GM12878 (cell line): ENCODE data around the gene CALY. TPM values are rescaled to one million over a fixed set of nuclear protein-coding genes. Genes with fewer than 3 reads are reported as not detected.

Experiments
- ATAC-seq: fragments of 200-7000 bp; cut with Tn5 transposase; 3 replicates; pipeline ENCODE4 v1.9.1; 2020; ENCODE audit warnings: mild to moderate bottlenecking, moderate library complexity
- BruUV-seq: library from RNA; stranded (reverse); fragments of 400-500 nt; replicated peaks from 2 replicates; lab custom pipeline; 2021; lab: Mats Ljungman, UMichigan
- CTCF ChIA-PET: fragments of 300-600 bp; sonication (Branson Sonifier 250); formaldehyde crosslinking; extraction: SDS; loops from one replicate; lab custom pipeline; 2021; ENCODE audit warnings: inconsistent platforms; lab: Yijun Ruan, JAX
- POLR2A ChIA-PET: fragments of 350-600 bp; formaldehyde crosslinking; extraction: SDS; loops from one replicate; lab custom pipeline; 2021; ENCODE audit warnings: inconsistent platforms; lab: Charles Lee
- RAD21 ChIA-PET: fragments of 300-600 bp; sonication (Branson Sonifier 250); formaldehyde crosslinking; loops from one replicate; lab custom pipeline; 2023; ENCODE audit warnings: antibody characterized with exemption; ENCODE audit not compliant: unreplicated experiment; lab: Charles Lee
- SMC1A ChIA-PET: fragments of 300-600 bp; sonication (Branson Sonifier 250); formaldehyde crosslinking; loops from one replicate; lab custom pipeline; 2023; ENCODE audit not compliant: unreplicated experiment, uncharacterized antibody; lab: Charles Lee
- DNase-seq: peaks from one replicate; pipeline ENCODE4 v3.0.0-alpha.2; 2011; ENCODE audit warnings: low read depth, low spot score
- FAIRE-seq: peaks from 3 replicates; lab custom pipeline; 2011; peaks lifted over from hg19 to GRCh38; lab: Jason Lieb, UNC
- H2AFZ ChIP-seq: 2 replicates; pipeline ENCODE4 v1.6.0; 2011; ENCODE audit warnings: low read depth, low read length, control low read depth; ENCODE audit not compliant: control insufficient read depth
- H3K27ac ChIP-seq: 2 replicates; pipeline ENCODE4 v1.5.1; 2011; ENCODE audit warnings: control low read depth; ENCODE audit not compliant: control insufficient read depth, insufficient read depth
- H3K27me3 ChIP-seq, 2 experiments: replicated peaks in 1 of 2; 2 replicates each; pipeline versions ENCODE4 v1.6.0 to v1.6.1; 2011; ENCODE audit warnings: low read length in 1 of 2; ENCODE audit not compliant: control insufficient read depth in 2 of 2, insufficient read depth in 2 of 2
- H3K36me3 ChIP-seq, 2 experiments: 2 replicates each; pipeline ENCODE4 v1.5.1; 2011; ENCODE audit warnings: low read length in 1 of 2; ENCODE audit not compliant: control insufficient read depth in 2 of 2, insufficient read depth in 2 of 2
- H3K4me1 ChIP-seq: 2 replicates; pipeline ENCODE4 v1.6.1; 2011; ENCODE audit warnings: mild to moderate bottlenecking, low read length, moderate library complexity, mixed read lengths; ENCODE audit not compliant: control insufficient read depth, insufficient read depth
- H3K4me2 ChIP-seq: 2 replicates; pipeline ENCODE4 v1.6.0; 2011; ENCODE audit warnings: control low read depth; ENCODE audit not compliant: control insufficient read depth, insufficient read depth
- H3K4me3 ChIP-seq: fragments of 200-600 bp; sonication (generic); 2 replicates; pipeline ENCODE4 v1.5.1; 2016
- H3K79me2 ChIP-seq: 2 replicates; pipeline ENCODE4 v1.6.0; 2011; ENCODE audit warnings: low read length; ENCODE audit not compliant: control insufficient read depth, insufficient read depth
- H3K9ac ChIP-seq: 2 replicates; pipeline ENCODE4 v1.8.0; 2011; ENCODE audit warnings: low read length, control low read depth, mixed read lengths; ENCODE audit not compliant: control insufficient read depth, insufficient read depth
- H3K9me3 ChIP-seq: replicated peaks from 3 replicates; pipeline ENCODE4 v1.5.1; 2011; ENCODE audit warnings: mild to moderate bottlenecking, low read length; ENCODE audit not compliant: control insufficient read depth, insufficient read depth
- H4K20me1 ChIP-seq: 2 replicates; pipeline ENCODE4 v1.6.0; 2011; ENCODE audit not compliant: control insufficient read depth, insufficient read depth
- ASH2L ChIP-seq: fragments of 300-600, 200-600 bp; sonication (generic); IDR thresholded peaks from 2 replicates; pipeline ENCODE4 v1.6.1; 2017; ENCODE audit warnings: low read depth, mild to moderate bottlenecking, borderline replicate concordance
- CBX3 ChIP-seq: fragments of 200-600 bp; sonication (generic); IDR thresholded peaks from 2 replicates; pipeline ENCODE4 v1.6.1; 2016; ENCODE audit warnings: low read depth, borderline replicate concordance
- DPF2 ChIP-seq: fragments of 450-650 bp; IDR thresholded peaks from 2 replicates; pipeline ENCODE4 v1.6.1; 2017; ENCODE audit warnings: mild to moderate bottlenecking
- HDAC2 ChIP-seq: fragments of 200-600 bp; sonication (generic); IDR thresholded peaks from 2 replicates; pipeline ENCODE4 v1.6.1; 2017
- IKZF2 ChIP-seq, 2 experiments: fragments of 450-650 bp; IDR thresholded peaks; 2 replicates each; pipeline ENCODE4 v1.6.1; 2017; ENCODE audit warnings: mild to moderate bottlenecking in 2 of 2, moderate library complexity in 2 of 2
- MTA3 ChIP-seq: IDR thresholded peaks from 2 replicates; pipeline ENCODE4 v1.6.1; 2012; ENCODE audit warnings: low read length, inconsistent platforms, borderline replicate concordance
- NBN ChIP-seq: fragments of 450-650 bp; IDR thresholded peaks from 2 replicates; pipeline ENCODE4 v1.6.1; 2016
- NFYB ChIP-seq: IDR thresholded peaks from 2 replicates; pipeline ENCODE4 v1.6.1; 2011; ENCODE audit warnings: low read depth, mild to moderate bottlenecking, low read length, improper control_type of control experiment, moderate library complexity; ENCODE audit not compliant: insufficient read depth
- NKRF ChIP-seq: fragments of 450-650 bp; conservative IDR thresholded peaks from 2 replicates; pipeline ENCODE4 v1.6.1; 2017; ENCODE audit warnings: mild to moderate bottlenecking, moderate library complexity
- PAX8 ChIP-seq: fragments of 450-650 bp; IDR thresholded peaks from 2 replicates; pipeline ENCODE4 v1.6.1; 2017; ENCODE audit warnings: mild to moderate bottlenecking, moderate library complexity
- SIX5 ChIP-seq: IDR thresholded peaks from 2 replicates; pipeline ENCODE4 v1.6.1; 2011; ENCODE audit warnings: mild to moderate bottlenecking, low read depth, low read length, moderate library complexity; ENCODE audit not compliant: severe bottlenecking
- SRF ChIP-seq, 2 experiments: IDR thresholded peaks; 2 replicates each; pipeline ENCODE4 v1.6.1; 2011; ENCODE audit warnings: low read depth in 2 of 2, low read length in 2 of 2, mild to moderate bottlenecking in 1 of 2, moderate library complexity in 1 of 2
- ZBTB33 ChIP-seq: fragments of 450-650 bp; IDR thresholded peaks from 2 replicates; pipeline ENCODE4 v1.6.1; 2017; ENCODE audit warnings: mild to moderate bottlenecking
- WGBS: methylation state at CpG from one replicate; pipeline ENCODE4 v1.1.6; 2016; ENCODE audit warnings: low lambda C conversion rate; ENCODE audit not compliant: insufficient replicate concordance, insufficient coverage; ENCODE audit errors: missing lambda C conversion rate; 5-methylcytosine and 5-hydroxymethylcytosine counted together
- in situ Hi-C: fragments of 300-500 bp; cut with MboI; formaldehyde crosslinking; loops from 9 replicates; pipeline ENCODE4 v1.14.3; 2018; ENCODE audit warnings: mixed read lengths
- intact Hi-C: fragments of 100-400 bp; cut with micrococcal nuclease; formaldehyde crosslinking; loops from one replicate; pipeline ENCODE4 v1.14.2; 2022; ENCODE audit not compliant: unreplicated experiment
- polyA plus RNA-seq, 11 experiments: library from polyadenylated mRNA; depleted of rRNA in 4 of 11; unstranded in 6 of 11; stranded (reverse) in 5 of 11; fragments of >200 nt; fragmentation: Nextera tagmentation in 4 of 11; fragmentation: Illumina TruSeq in 1 of 11; extraction: Ambion mirVana in 4 of 11; extraction: Trizol in 1 of 11; gene quantifications; 1 replicate in 1 of 11; 2 replicates in 10 of 11; pipeline versions ENCODE4 v1.2.1 to v1.2.3, GENCODE V29; 2011 to 2016; ENCODE audit warnings: inconsistent platforms in 2 of 11, missing spikeins in 2 of 11, low read depth in 1 of 11
- total RNA-seq, 4 experiments: library from RNA; depleted of rRNA in 3 of 4; stranded (reverse); fragments of >200 nt in 3 of 4; fragmentation: Illumina TruSeq in 1 of 4; extraction: Trizol in 1 of 4; gene quantifications; 2 replicates each; pipeline versions ENCODE4 v1.2.1 to v1.2.3, GENCODE V29; 2013 to 2021
- TF ChIP-seq, protein P1 (sequence below): fragments of 450-650 bp; IDR thresholded peaks from 2 replicates; pipeline ENCODE4 v1.6.1; 2016; ENCODE audit warnings: mild to moderate bottlenecking, moderate library complexity, borderline replicate concordance
- TF ChIP-seq, protein P2 (sequence below): fragments of 450-650 bp; IDR thresholded peaks from 2 replicates; pipeline ENCODE4 v1.6.1; 2018; ENCODE audit warnings: mild to moderate bottlenecking, low read depth, moderate library complexity; ENCODE audit not compliant: partially characterized antibody

Gene CALY
- total and polyA plus RNA-seq, 10 of the 15 experiments (the other 5 are each of a cell fraction or from before 2014, with no cell fraction given): 0.07 TPM; not detected in 9

DNA sequence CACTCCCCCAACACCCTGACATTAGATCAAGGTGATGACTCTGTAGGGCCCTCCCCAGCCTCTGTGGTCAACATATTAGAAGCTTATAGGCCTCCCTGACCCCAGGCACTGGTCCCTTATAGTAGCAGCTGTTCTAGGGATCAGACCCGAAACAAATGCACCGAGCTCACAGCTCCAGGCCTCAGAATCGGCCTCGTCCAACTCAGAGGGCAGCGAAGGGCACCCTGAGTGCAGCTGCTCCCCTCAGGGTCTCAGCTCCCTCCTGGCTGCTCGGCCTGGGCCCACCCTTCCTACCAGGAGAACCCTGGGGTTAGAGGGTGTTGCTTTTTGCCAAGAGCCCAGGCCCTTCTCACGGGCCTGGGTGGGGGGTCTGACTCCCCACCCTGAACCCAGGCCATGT is 31.5 kb upstream of the CALY start:
- Histone ChIP-seq H3K79me2 (peaks cover 5% of the 10 kb centered on the region), H3K27me3 (no peaks in the 10 kb centered on the region), H4K20me1 (no peaks in the 10 kb centered on the region), H3K4me3 (no peak overlapping the region), H3K4me2 (no peak overlapping the region), H3K27ac (no peak overlapping the region), H2AFZ (no peak overlapping the region), H3K4me1 (peaks cover 4% of the 10 kb centered on the region; the same call in 1 of the 2 replicates), H3K9ac (no peak overlapping the region), H3K36me3 (peaks cover 0 to 13% of the 10 kb centered on the region in 2 experiments; a peak in 3 of 4 replicates), H3K9me3 (no peaks in the 10 kb centered on the region)
- 90% methylated on average over 7 of the region's 7 CpGs for WGBS
- in situ Hi-C loops: no loop called here
- BruUV-seq: no TSS peak
- DNase-seq (no peak), ATAC-seq (no peak), FAIRE-seq (no peak)
- POLR2A ChIA-PET: no interaction called here
- SMC1A ChIA-PET: interaction anchor here (1.0 kb wide), 1 partner anchor 12 kb away, joined by 4 read pairs; no protein-coding TSS in a partner anchor
- RAD21 ChIA-PET: no interaction called here
- CTCF ChIA-PET: no interaction called here
- intact Hi-C loops: no loop called here
- no peak for TF ChIP-seq PAX8
- TF ChIP-seq CBX3: no peak
- no peak for TF ChIP-seq SIX5
- TF ChIP-seq MTA3: no peak
- TF ChIP-seq NBN: no peak
- no peak for TF ChIP-seq NKRF
- TF ChIP-seq, protein P1, sequence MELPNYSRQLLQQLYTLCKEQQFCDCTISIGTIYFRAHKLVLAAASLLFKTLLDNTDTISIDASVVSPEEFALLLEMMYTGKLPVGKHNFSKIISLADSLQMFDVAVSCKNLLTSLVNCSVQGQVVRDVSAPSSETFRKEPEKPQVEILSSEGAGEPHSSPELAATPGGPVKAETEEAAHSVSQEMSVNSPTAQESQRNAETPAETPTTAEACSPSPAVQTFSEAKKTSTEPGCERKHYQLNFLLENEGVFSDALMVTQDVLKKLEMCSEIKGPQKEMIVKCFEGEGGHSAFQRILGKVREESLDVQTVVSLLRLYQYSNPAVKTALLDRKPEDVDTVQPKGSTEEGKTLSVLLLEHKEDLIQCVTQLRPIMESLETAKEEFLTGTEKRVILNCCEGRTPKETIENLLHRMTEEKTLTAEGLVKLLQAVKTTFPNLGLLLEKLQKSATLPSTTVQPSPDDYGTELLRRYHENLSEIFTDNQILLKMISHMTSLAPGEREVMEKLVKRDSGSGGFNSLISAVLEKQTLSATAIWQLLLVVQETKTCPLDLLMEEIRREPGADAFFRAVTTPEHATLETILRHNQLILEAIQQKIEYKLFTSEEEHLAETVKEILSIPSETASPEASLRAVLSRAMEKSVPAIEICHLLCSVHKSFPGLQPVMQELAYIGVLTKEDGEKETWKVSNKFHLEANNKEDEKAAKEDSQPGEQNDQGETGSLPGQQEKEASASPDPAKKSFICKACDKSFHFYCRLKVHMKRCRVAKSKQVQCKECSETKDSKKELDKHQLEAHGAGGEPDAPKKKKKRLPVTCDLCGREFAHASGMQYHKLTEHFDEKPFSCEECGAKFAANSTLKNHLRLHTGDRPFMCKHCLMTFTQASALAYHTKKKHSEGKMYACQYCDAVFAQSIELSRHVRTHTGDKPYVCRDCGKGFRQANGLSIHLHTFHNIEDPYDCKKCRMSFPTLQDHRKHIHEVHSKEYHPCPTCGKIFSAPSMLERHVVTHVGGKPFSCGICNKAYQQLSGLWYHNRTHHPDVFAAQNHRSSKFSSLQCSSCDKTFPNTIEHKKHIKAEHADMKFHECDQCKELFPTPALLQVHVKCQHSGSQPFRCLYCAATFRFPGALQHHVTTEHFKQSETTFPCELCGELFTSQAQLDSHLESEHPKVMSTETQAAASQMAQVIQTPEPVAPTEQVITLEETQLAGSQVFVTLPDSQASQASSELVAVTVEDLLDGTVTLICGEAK: no peak
- no peak for TF ChIP-seq SRF (IDR thresholded peaks at IDR 0.05; ENCODE audit: low read depth in 2 of 2, low read length in 2 of 2)
- TF ChIP-seq ZBTB33: no peak
- no peak for TF ChIP-seq HDAC2
- TF ChIP-seq NFYB: no peak
- TF ChIP-seq, protein P2, sequence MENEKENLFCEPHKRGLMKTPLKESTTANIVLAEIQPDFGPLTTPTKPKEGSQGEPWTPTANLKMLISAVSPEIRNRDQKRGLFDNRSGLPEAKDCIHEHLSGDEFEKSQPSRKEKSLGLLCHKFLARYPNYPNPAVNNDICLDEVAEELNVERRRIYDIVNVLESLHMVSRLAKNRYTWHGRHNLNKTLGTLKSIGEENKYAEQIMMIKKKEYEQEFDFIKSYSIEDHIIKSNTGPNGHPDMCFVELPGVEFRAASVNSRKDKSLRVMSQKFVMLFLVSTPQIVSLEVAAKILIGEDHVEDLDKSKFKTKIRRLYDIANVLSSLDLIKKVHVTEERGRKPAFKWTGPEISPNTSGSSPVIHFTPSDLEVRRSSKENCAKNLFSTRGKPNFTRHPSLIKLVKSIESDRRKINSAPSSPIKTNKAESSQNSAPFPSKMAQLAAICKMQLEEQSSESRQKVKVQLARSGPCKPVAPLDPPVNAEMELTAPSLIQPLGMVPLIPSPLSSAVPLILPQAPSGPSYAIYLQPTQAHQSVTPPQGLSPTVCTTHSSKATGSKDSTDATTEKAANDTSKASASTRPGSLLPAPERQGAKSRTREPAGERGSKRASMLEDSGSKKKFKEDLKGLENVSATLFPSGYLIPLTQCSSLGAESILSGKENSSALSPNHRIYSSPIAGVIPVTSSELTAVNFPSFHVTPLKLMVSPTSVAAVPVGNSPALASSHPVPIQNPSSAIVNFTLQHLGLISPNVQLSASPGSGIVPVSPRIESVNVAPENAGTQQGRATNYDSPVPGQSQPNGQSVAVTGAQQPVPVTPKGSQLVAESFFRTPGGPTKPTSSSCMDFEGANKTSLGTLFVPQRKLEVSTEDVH: no peak
- no peak for TF ChIP-seq DPF2
- no peak for TF ChIP-seq IKZF2 (IDR thresholded peaks at IDR 0.05)
- no peak for TF ChIP-seq ASH2L
